HEK293 (cell line): ENCODE data around the gene CES1.
A peak's percentile ranks its signal among the peaks of the same experiment; 100 is the strongest.

Source experiments
- CTCF ChIA-PET: fragments of 350-600 bp; formaldehyde crosslinking; extraction: SDS; loops from one replicate; lab custom pipeline; 2021; ENCODE audit warnings: antibody characterized with exemption; lab: Yijun Ruan, JAX
- POLR2A ChIA-PET: fragments of 300-600 bp; formaldehyde crosslinking; extraction: SDS; loops from one replicate; lab custom pipeline; 2020; ENCODE audit warnings: antibody characterized with exemption, inconsistent platforms; lab: Yijun Ruan, JAX
- H3K27ac ChIP-seq: fragments of 200-500 bp; sonication (Bioruptor generic); 2 replicates; pipeline ENCODE4 v1.5.1; 2014; ENCODE audit warnings: low read depth, low read length, control low read depth, inconsistent platforms; ENCODE audit errors: extremely low read depth
- H3K36me3 ChIP-seq, 2 experiments: fragments of 200-500 bp in 1 of 2; sonication (Bioruptor generic) in 1 of 2; 1 replicate in 1 of 2; 2 replicates in 1 of 2; pipeline ENCODE4 v1.5.1; 2014 to 2017; ENCODE audit warnings: inconsistent platforms in 2 of 2, low read length in 2 of 2; ENCODE audit not compliant: control insufficient read depth in 2 of 2, insufficient read depth in 1 of 2
- H3K4me1 ChIP-seq: fragments of 200-500 bp; sonication (Bioruptor generic); 2 replicates; pipeline ENCODE4 v1.5.1; 2014; ENCODE audit warnings: mild to moderate bottlenecking, low read length, inconsistent platforms; ENCODE audit not compliant: control insufficient read depth, insufficient read depth
- H3K4me3 ChIP-seq: 2 replicates; pipeline ENCODE4 v1.5.1; 2011; ENCODE audit warnings: low read depth, mild to moderate bottlenecking, control low read depth, low read length, moderate library complexity
- H3K9me3 ChIP-seq: fragments of 200-500 bp; sonication (Bioruptor generic); 2 replicates; pipeline ENCODE4 v1.5.1; 2014; ENCODE audit warnings: low read depth, low read length, inconsistent platforms; ENCODE audit not compliant: control insufficient read depth, insufficient read depth
- KLF10 ChIP-seq: fragments of 450-650 bp; IDR thresholded peaks from 2 replicates; pipeline ENCODE4 v1.5.1; 2018; ENCODE audit warnings: missing biosample characterization, mild to moderate bottlenecking, missing genetic modification characterization
- PRDM1 ChIP-seq: fragments of 450-650 bp; formaldehyde crosslinking; IDR thresholded peaks from 2 replicates; pipeline ENCODE4; 2016; ENCODE audit warnings: missing biosample characterization, missing genetic modification characterization
- PRDM10 ChIP-seq: fragments of 450-650 bp; formaldehyde crosslinking; IDR thresholded peaks from 2 replicates; pipeline ENCODE4 v1.5.1; 2016; ENCODE audit warnings: missing biosample characterization, missing genetic modification characterization
- PRDM4 ChIP-seq: fragments of 450-650 bp; formaldehyde crosslinking; IDR thresholded peaks from 2 replicates; pipeline ENCODE4 v1.5.1; 2017; ENCODE audit warnings: missing biosample characterization, missing genetic modification characterization
- SETDB1 ChIP-seq: IDR thresholded peaks from one replicate; pipeline ENCODE4 v1.6.1; 2017; ENCODE audit warnings: mild to moderate bottlenecking, low read length, moderate library complexity, mixed read lengths; ENCODE audit not compliant: insufficient read length
- TRIM28 ChIP-seq: IDR thresholded peaks from 2 replicates; pipeline ENCODE4 v1.6.1; 2011; ENCODE audit warnings: low read length, control low read depth, borderline replicate concordance
- ZIC2 ChIP-seq: fragments of 450-650 bp; formaldehyde crosslinking; IDR thresholded peaks from 2 replicates; pipeline ENCODE4 v1.5.1; 2016; ENCODE audit warnings: missing biosample characterization, missing genetic modification characterization
- ZNF302 ChIP-seq: fragments of 450-650 bp; formaldehyde crosslinking; IDR thresholded peaks from 2 replicates; pipeline ENCODE4 v1.5.1; 2016; ENCODE audit warnings: missing biosample characterization, missing genetic modification characterization, low read depth
- ZNF366 ChIP-seq: fragments of 450-650 bp; formaldehyde crosslinking; conservative IDR thresholded peaks from 2 replicates; pipeline ENCODE4 v1.5.1; 2016; ENCODE audit warnings: missing biosample characterization, missing genetic modification characterization
- ZNF398 ChIP-seq: fragments of 450-650 bp; formaldehyde crosslinking; IDR thresholded peaks from 2 replicates; pipeline ENCODE4 v1.5.1; 2017; ENCODE audit warnings: missing biosample characterization, missing genetic modification characterization
- ZNF488 ChIP-seq: fragments of 450-650 bp; formaldehyde crosslinking; IDR thresholded peaks from 2 replicates; pipeline ENCODE4 v1.5.1; 2016; ENCODE audit warnings: missing biosample characterization, missing genetic modification characterization
- ZNF544 ChIP-seq: fragments of 450-650 bp; formaldehyde crosslinking; IDR thresholded peaks from 2 replicates; pipeline ENCODE4 v1.5.0; 2017; ENCODE audit warnings: missing biosample characterization, missing genetic modification characterization
- ZNF548 ChIP-seq: fragments of 450-650 bp; formaldehyde crosslinking; IDR thresholded peaks from 2 replicates; pipeline ENCODE4 v1.5.1; 2016; ENCODE audit warnings: missing biosample characterization, missing genetic modification characterization
- ZNF596 ChIP-seq: fragments of 450-650 bp; IDR thresholded peaks from 2 replicates; pipeline ENCODE4 v1.5.0; 2018; ENCODE audit warnings: missing biosample characterization, mild to moderate bottlenecking, missing genetic modification characterization, moderate library complexity
- ZNF776 ChIP-seq: fragments of 450-650 bp; formaldehyde crosslinking; IDR thresholded peaks from 2 replicates; pipeline ENCODE4 v1.5.0; 2017; ENCODE audit warnings: missing biosample characterization, missing genetic modification characterization, borderline replicate concordance
- ZSCAN5A ChIP-seq: fragments of 450-650 bp; formaldehyde crosslinking; IDR thresholded peaks from 2 replicates; pipeline ENCODE4 v1.5.1; 2016; ENCODE audit warnings: missing biosample characterization, missing genetic modification characterization

Gene CES1

GRCh38 chr16:55853114-55853513 lies 20.2 kb upstream of the CES1 start:
- no peaks in the 10 kb centered on the region for H3K4me1 ChIP-seq
- no peaks in the 10 kb centered on the region for H3K36me3 ChIP-seq
- no peak overlapping the region for H3K4me3 ChIP-seq
- H3K9me3 ChIP-seq: no peaks in the 10 kb centered on the region
- ChIA-PET POLR2A (no interaction called here), CTCF (interaction anchor here (0.6 to 1.0 kb wide), 3 partner anchors 12 to 392 kb away, joined by 3 to 4 read pairs (median 3); no protein-coding TSS in a partner anchor)
- H3K27ac ChIP-seq: no peak overlapping the region
- TF ChIP-seq SETDB1 (no peak), TRIM28 (no peak), ZNF548 (tag by site-specific recombination) (no peak)

- ChIA-PET POLR2A (no interaction called here), CTCF (interaction anchor here (1.1 kb wide), 1 partner anchor 384 kb away, joined by 3 read pairs; no protein-coding TSS in a partner anchor)
- H3K4me3 ChIP-seq: no peak overlapping the region
- H3K36me3 ChIP-seq: no peaks in the 10 kb centered on the region
- H3K9me3 ChIP-seq: no peaks in the 10 kb centered on the region
- H3K27ac ChIP-seq: no peak overlapping the region
- TF ChIP-seq ZIC2 (tag by site-specific recombination): no peak
- no peak for TF ChIP-seq KLF10 (tag by site-specific recombination)
- no peak for TF ChIP-seq ZNF544 (tag by site-specific recombination)
- no peak for TF ChIP-seq ZNF488 (tag by site-specific recombination)
- no peaks in the 10 kb centered on the region for H3K4me1 ChIP-seq
Measured at GRCh38 chr16:55849536-55849935, 16.6 kb upstream of the CES1 start.

- H3K36me3 ChIP-seq: no peaks in the 10 kb centered on the region
- ChIA-PET CTCF (interaction anchor here (1.1 kb wide), 1 partner anchor 138 kb away, joined by 3 read pairs; no protein-coding TSS in a partner anchor), POLR2A (no interaction called here)
- no peak overlapping the region for H3K27ac ChIP-seq
- H3K4me1 ChIP-seq: no peaks in the 10 kb centered on the region
- no peak overlapping the region for H3K4me3 ChIP-seq
- H3K9me3 ChIP-seq: no peaks in the 10 kb centered on the region
- TF ChIP-seq PRDM1 (tag by site-specific recombination) (peak; percentile 85), ZNF302 (tag by site-specific recombination) (no peak), PRDM10 (tag by site-specific recombination) (peak; percentile 63), ZNF596 (tag by site-specific recombination) (peak; percentile 82), ZNF544 (tag by site-specific recombination) (0 out of 2 replicates have a peak, but pooled peaks have one; percentile 34), ZSCAN5A (tag by site-specific recombination) (no peak), PRDM4 (tag by site-specific recombination) (no peak), ZNF776 (tag by site-specific recombination) (0 out of 2 replicates have a peak, but pooled peaks have one; percentile 66), ZNF398 (tag by site-specific recombination) (peak; percentile 44), ZNF366 (tag by site-specific recombination) (peak; percentile 73)
Measured at GRCh38 chr16:55846598-55847346, 13.9 kb upstream of the CES1 start.
